ENCODE data around the gene AMPH.
A peak's percentile ranks its signal among the peaks of the same experiment; 100 is the strongest.

AMPH gene

GRCh38 chr7:38563741-38564140, 67.4 kb downstream of the AMPH start:
- no peak for DNase-seq (ENCODE audit: low spot score)
- Histone ChIP-seq H2BK15ac (ENCODE audit: low read length) (no peak overlapping the region), H3K4me1 (ENCODE audit: control insufficient read depth in 2 of 2, insufficient read depth in 1 of 2, low read depth in 1 of 2, low read length in 2 of 2) (peaks cover 1 to 5% of the 10 kb centered on the region in 2 donors), H3K4me3 (ENCODE audit: low read length in 2 of 2) (no peak overlapping the region), H3K27me3 (ENCODE audit: control insufficient read depth in 3 of 3, insufficient read depth in 3 of 3, low read depth in 1 of 3, low read length in 3 of 3) (no peaks in the 10 kb centered on the region), H3K9ac (ENCODE audit: low read depth, low read length, poor library complexity) (no peak overlapping the region), H3K18ac (ENCODE audit: low read length) (no peak overlapping the region), H3K4ac (ENCODE audit: low read length) (no peak overlapping the region), H2BK5ac (ENCODE audit: low read length) (no peak overlapping the region), H4K91ac (ENCODE audit: low read depth, low read length, poor library complexity) (no peak overlapping the region), H3K36me3 (replicated peaks in 1 of 2; ENCODE audit: control insufficient read depth in 2 of 2, insufficient read depth in 2 of 2, low read length in 2 of 2) (peaks cover 0 to 1% of the 10 kb centered on the region in 2 donors), H2AFZ (ENCODE audit: low read length) (no peak overlapping the region), H3K14ac (ENCODE audit: low read length) (no peak overlapping the region), H3K23ac (ENCODE audit: low read depth, low read length, poor library complexity) (no peak overlapping the region), H3K9me3 (replicated peaks in 1 of 2; ENCODE audit: control insufficient read depth in 2 of 2, insufficient read depth in 1 of 2, low read depth in 1 of 2, low read length in 2 of 2) (no peaks in the 10 kb centered on the region), H3K79me1 (ENCODE audit: low read depth, low read length) (peaks cover 2% of the 10 kb centered on the region), H2AK5ac (ENCODE audit: low read depth, low read length) (no peak overlapping the region), H2BK12ac (ENCODE audit: low read length) (no peak overlapping the region), H3K27ac (replicated peaks; ENCODE audit: low read length) (no peak overlapping the region), H2BK120ac (ENCODE audit: low read depth, low read length) (no peak overlapping the region), H3K4me2 (ENCODE audit: insufficient read depth, low read length, poor library complexity, severe bottlenecking) (no peak overlapping the region), H4K8ac (ENCODE audit: low read depth, low read length) (no peak overlapping the region)
- no CpG with 5 or more reads among the region's 2 CpGs for WGBS, 2 donors (ENCODE audit: extremely low coverage in 2 of 2, insufficient read length in 2 of 2, insufficient replicate concordance in 1 of 2)

GRCh38 chr7:38561166-38561565, 70.0 kb downstream of the AMPH start:
- no peak overlapping the region for H2BK120ac ChIP-seq (ENCODE audit: low read depth, low read length)
- peaks cover 0 to 1% of the 10 kb centered on the region in 2 donors for H3K9me3 ChIP-seq (replicated peaks in 1 of 2; ENCODE audit: control insufficient read depth in 2 of 2, insufficient read depth in 1 of 2, low read depth in 1 of 2, low read length in 2 of 2)
- no peak overlapping the region for H3K4me2 ChIP-seq (ENCODE audit: insufficient read depth, low read length, poor library complexity, severe bottlenecking)
- H3K36me3 ChIP-seq (replicated peaks in 1 of 2; ENCODE audit: control insufficient read depth in 2 of 2, insufficient read depth in 2 of 2, low read length in 2 of 2), result no peaks in the 10 kb centered on the region
- no peak overlapping the region for H3K18ac ChIP-seq (ENCODE audit: low read length)
- no peak overlapping the region for H2BK15ac ChIP-seq (ENCODE audit: low read length)
- H3K79me1 ChIP-seq (ENCODE audit: low read depth, low read length), result no peaks in the 10 kb centered on the region
- no peak overlapping the region for H3K23ac ChIP-seq (ENCODE audit: low read depth, low read length, poor library complexity)
- no peak for DNase-seq (ENCODE audit: low spot score)
- no peak overlapping the region for H3K9ac ChIP-seq (ENCODE audit: low read depth, low read length, poor library complexity)
- H2AFZ ChIP-seq (ENCODE audit: low read length), result no peak overlapping the region
- H3K27me3 ChIP-seq (ENCODE audit: control insufficient read depth in 3 of 3, insufficient read depth in 3 of 3, low read depth in 1 of 3, low read length in 3 of 3), result no peaks in the 10 kb centered on the region
- no peak overlapping the region for H3K4me3 ChIP-seq (ENCODE audit: low read length in 2 of 2)
- no peak overlapping the region for H2BK5ac ChIP-seq (ENCODE audit: low read length)
- no peak overlapping the region for H4K91ac ChIP-seq (ENCODE audit: low read depth, low read length, poor library complexity)
- H3K4ac ChIP-seq (ENCODE audit: low read length), result no peak overlapping the region
- H2BK12ac ChIP-seq (ENCODE audit: low read length), result no peak overlapping the region
- H2AK5ac ChIP-seq (ENCODE audit: low read depth, low read length), result no peak overlapping the region
- no peak overlapping the region for H4K8ac ChIP-seq (ENCODE audit: low read depth, low read length)
- no CpG with 5 or more reads among the region's 3 CpGs for WGBS, 2 donors (ENCODE audit: extremely low coverage in 2 of 2, insufficient read length in 2 of 2, insufficient replicate concordance in 1 of 2)
- no peak overlapping the region for H3K27ac ChIP-seq (replicated peaks; ENCODE audit: low read length)
- H3K14ac ChIP-seq (ENCODE audit: low read length), result no peak overlapping the region
- peaks cover 11 to 15% of the 10 kb centered on the region in 2 donors for H3K4me1 ChIP-seq (ENCODE audit: control insufficient read depth in 2 of 2, insufficient read depth in 1 of 2, low read depth in 1 of 2, low read length in 2 of 2)

- peak overlapping the region; percentile 21 for H2BK15ac ChIP-seq (ENCODE audit: low read length)
- no peak overlapping the region for H4K91ac ChIP-seq (ENCODE audit: low read depth, low read length, poor library complexity)
- H3K4me3 ChIP-seq (ENCODE audit: low read length in 2 of 2), result no peak overlapping the region
- H3K27me3 ChIP-seq (ENCODE audit: control insufficient read depth in 3 of 3, insufficient read depth in 3 of 3, low read depth in 1 of 3, low read length in 3 of 3), result no peaks in the 10 kb centered on the region
- H2BK5ac ChIP-seq (ENCODE audit: low read length), result no peak overlapping the region
- peaks cover 0 to 3% of the 10 kb centered on the region in 2 donors for H3K9me3 ChIP-seq (replicated peaks in 1 of 2; ENCODE audit: control insufficient read depth in 2 of 2, insufficient read depth in 1 of 2, low read depth in 1 of 2, low read length in 2 of 2)
- no peak overlapping the region for H3K4me2 ChIP-seq (ENCODE audit: insufficient read depth, low read length, poor library complexity, severe bottlenecking)
- no peaks in the 10 kb centered on the region for H3K36me3 ChIP-seq (replicated peaks in 1 of 2; ENCODE audit: control insufficient read depth in 2 of 2, insufficient read depth in 2 of 2, low read length in 2 of 2)
- no peak overlapping the region for H2AFZ ChIP-seq (ENCODE audit: low read length)
- H3K9ac ChIP-seq (ENCODE audit: low read depth, low read length, poor library complexity), result no peak overlapping the region
- no CpG with 5 or more reads among the region's 7 CpGs for WGBS, 2 donors (ENCODE audit: extremely low coverage in 2 of 2, insufficient read length in 2 of 2, insufficient replicate concordance in 1 of 2)
- H3K4ac ChIP-seq (ENCODE audit: low read length), result no peak overlapping the region
- no peak overlapping the region for H3K18ac ChIP-seq (ENCODE audit: low read length)
- H2AK5ac ChIP-seq (ENCODE audit: low read depth, low read length), result no peak overlapping the region
- H3K79me1 ChIP-seq (ENCODE audit: low read depth, low read length), result no peaks in the 10 kb centered on the region
- no peak overlapping the region for H3K27ac ChIP-seq (replicated peaks; ENCODE audit: low read length)
- no peak overlapping the region for H2BK12ac ChIP-seq (ENCODE audit: low read length)
- H3K4me1 ChIP-seq (ENCODE audit: control insufficient read depth in 2 of 2, insufficient read depth in 1 of 2, low read depth in 1 of 2, low read length in 2 of 2), result peaks cover 11 to 15% of the 10 kb centered on the region in 2 donors
- DNase-seq (ENCODE audit: low spot score), result no peak
- H4K8ac ChIP-seq (ENCODE audit: low read depth, low read length), result no peak overlapping the region
- H3K23ac ChIP-seq (ENCODE audit: low read depth, low read length, poor library complexity), result no peak overlapping the region
- no peak overlapping the region for H3K14ac ChIP-seq (ENCODE audit: low read length)
- no peak overlapping the region for H2BK120ac ChIP-seq (ENCODE audit: low read depth, low read length)
These were observed 72.3 kb downstream of the AMPH start for GRCh38 chr7:38558761-38559345.

GRCh38 chr7:38554586-38554985, 76.6 kb downstream of the AMPH start:
- no peak overlapping the region for H2BK15ac ChIP-seq (ENCODE audit: low read length)
- H3K9me3 ChIP-seq (replicated peaks in 1 of 2; ENCODE audit: control insufficient read depth in 2 of 2, insufficient read depth in 1 of 2, low read depth in 1 of 2, low read length in 2 of 2), result peaks cover 0 to 3% of the 10 kb centered on the region in 2 donors
- DNase-seq (ENCODE audit: low spot score), result no peak
- H3K27ac ChIP-seq (replicated peaks; ENCODE audit: low read length), result no peak overlapping the region
- no peak overlapping the region for H2AK5ac ChIP-seq (ENCODE audit: low read depth, low read length)
- H3K27me3 ChIP-seq (ENCODE audit: control insufficient read depth in 3 of 3, insufficient read depth in 3 of 3, low read depth in 1 of 3, low read length in 3 of 3), result no peaks in the 10 kb centered on the region
- WGBS, 2 donors (ENCODE audit: extremely low coverage in 2 of 2, insufficient read length in 2 of 2, insufficient replicate concordance in 1 of 2), result no CpG with 5 or more reads among the region's 1 CpG
- H2BK120ac ChIP-seq (ENCODE audit: low read depth, low read length), result no peak overlapping the region
- H3K79me1 ChIP-seq (ENCODE audit: low read depth, low read length), result no peaks in the 10 kb centered on the region
- H3K23ac ChIP-seq (ENCODE audit: low read depth, low read length, poor library complexity), result no peak overlapping the region
- H3K4me3 ChIP-seq (ENCODE audit: low read length in 2 of 2), result no peak overlapping the region
- no peak overlapping the region for H3K18ac ChIP-seq (ENCODE audit: low read length)
- no peak overlapping the region for H3K14ac ChIP-seq (ENCODE audit: low read length)
- no peaks in the 10 kb centered on the region for H3K36me3 ChIP-seq (replicated peaks in 1 of 2; ENCODE audit: control insufficient read depth in 2 of 2, insufficient read depth in 2 of 2, low read length in 2 of 2)
- H2AFZ ChIP-seq (ENCODE audit: low read length), result no peak overlapping the region
- H4K91ac ChIP-seq (ENCODE audit: low read depth, low read length, poor library complexity), result no peak overlapping the region
- H3K4me1 ChIP-seq (ENCODE audit: control insufficient read depth in 2 of 2, insufficient read depth in 1 of 2, low read depth in 1 of 2, low read length in 2 of 2), result peaks cover 9 to 15% of the 10 kb centered on the region in 2 donors
- no peak overlapping the region for H3K9ac ChIP-seq (ENCODE audit: low read depth, low read length, poor library complexity)
- H2BK12ac ChIP-seq (ENCODE audit: low read length), result no peak overlapping the region
- no peak overlapping the region for H3K4me2 ChIP-seq (ENCODE audit: insufficient read depth, low read length, poor library complexity, severe bottlenecking)
- H3K4ac ChIP-seq (ENCODE audit: low read length), result no peak overlapping the region
- no peak overlapping the region for H4K8ac ChIP-seq (ENCODE audit: low read depth, low read length)
- H2BK5ac ChIP-seq (ENCODE audit: low read length), result no peak overlapping the region
